ENCODE measurements around the gene RPUSD1. TPM values are rescaled to one million over a fixed set of nuclear protein-coding genes. Genes with fewer than 3 reads are reported as not detected.

RPUSD1 gene
- polyA plus RNA-seq, 1 donor (not counting 4 experiments of a cell fraction or from before 2014, with no cell fraction given): 11.9 TPM

GRCh38 chr16:797120-797420 lies 8.9 kb upstream of the RPUSD1 start:
- no peak for TF ChIP-seq EZH2 (IDR thresholded peaks at IDR 0.05; ENCODE audit: low read length)
- no peaks in the 10 kb centered on the region for H3K9me1 ChIP-seq (ENCODE audit: control insufficient read depth, extremely low read depth, insufficient read depth, low read length)
- H3K36me3 ChIP-seq (ENCODE audit: control insufficient read depth in 2 of 2, extremely low read depth in 1 of 2, insufficient read depth in 2 of 2, low read length in 2 of 2): no peaks in the 10 kb centered on the region
- H4K20me1 ChIP-seq (ENCODE audit: control insufficient read depth, extremely low read depth, insufficient read depth, low read length): peaks cover 2% of the 10 kb centered on the region
- DNase-seq (ENCODE audit: low read depth, low spot score) (no peak), FAIRE-seq (no peak)
- H3K4me3 ChIP-seq (ENCODE audit: control insufficient read depth in 2 of 3, extremely low read depth in 1 of 3, insufficient read depth in 2 of 3, low read depth in 1 of 3, low read length in 3 of 3): no peak overlapping the region
- H3K9ac ChIP-seq (ENCODE audit: control insufficient read depth, extremely low read depth, insufficient read depth, low read length): no peak overlapping the region
- H2AFZ ChIP-seq (ENCODE audit: control insufficient read depth, low read length): no peak overlapping the region
- dilution Hi-C loops (cut with MboI; ENCODE audit: extremely low pct_ligation_motif_present, low sequenced_read_pairs): no loop called here
- H3K27ac ChIP-seq (ENCODE audit: control insufficient read depth, insufficient read depth, low read length): no peak overlapping the region
- H3K4me1 ChIP-seq (ENCODE audit: control insufficient read depth, extremely low read depth, insufficient read depth, low read length): no peaks in the 10 kb centered on the region
- no peak overlapping the region for H3K4me2 ChIP-seq (ENCODE audit: control insufficient read depth, extremely low read depth, insufficient read depth, low read depth, low read length)
- H3K27me3 ChIP-seq (ENCODE audit: control insufficient read depth, extremely low read depth, insufficient read depth, low read length): peaks cover 31% of the 10 kb centered on the region
- H3K79me2 ChIP-seq (ENCODE audit: control insufficient read depth, insufficient read depth, low read length): no peaks in the 10 kb centered on the region
- no peaks in the 10 kb centered on the region for H3K9me3 ChIP-seq (ENCODE audit: control insufficient read depth, low read depth, low read length)

- FAIRE-seq (no peak), DNase-seq (ENCODE audit: low read depth, low spot score) (no peak)
- no peak for TF ChIP-seq EZH2 (IDR thresholded peaks at IDR 0.05; ENCODE audit: low read length)
- TF ChIP-seq, protein P1, sequence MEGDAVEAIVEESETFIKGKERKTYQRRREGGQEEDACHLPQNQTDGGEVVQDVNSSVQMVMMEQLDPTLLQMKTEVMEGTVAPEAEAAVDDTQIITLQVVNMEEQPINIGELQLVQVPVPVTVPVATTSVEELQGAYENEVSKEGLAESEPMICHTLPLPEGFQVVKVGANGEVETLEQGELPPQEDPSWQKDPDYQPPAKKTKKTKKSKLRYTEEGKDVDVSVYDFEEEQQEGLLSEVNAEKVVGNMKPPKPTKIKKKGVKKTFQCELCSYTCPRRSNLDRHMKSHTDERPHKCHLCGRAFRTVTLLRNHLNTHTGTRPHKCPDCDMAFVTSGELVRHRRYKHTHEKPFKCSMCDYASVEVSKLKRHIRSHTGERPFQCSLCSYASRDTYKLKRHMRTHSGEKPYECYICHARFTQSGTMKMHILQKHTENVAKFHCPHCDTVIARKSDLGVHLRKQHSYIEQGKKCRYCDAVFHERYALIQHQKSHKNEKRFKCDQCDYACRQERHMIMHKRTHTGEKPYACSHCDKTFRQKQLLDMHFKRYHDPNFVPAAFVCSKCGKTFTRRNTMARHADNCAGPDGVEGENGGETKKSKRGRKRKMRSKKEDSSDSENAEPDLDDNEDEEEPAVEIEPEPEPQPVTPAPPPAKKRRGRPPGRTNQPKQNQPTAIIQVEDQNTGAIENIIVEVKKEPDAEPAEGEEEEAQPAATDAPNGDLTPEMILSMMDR (optimal IDR thresholded peaks at IDR 0.05 in 1 of 3, IDR thresholded peaks at IDR 0.05 in 1 of 3, conservative IDR thresholded peaks at IDR 0.05 in 1 of 3; ENCODE audit: extremely low read depth in 1 of 3, insufficient read depth in 2 of 3, low read length in 3 of 3): no peak
- Histone ChIP-seq H3K4me2 (ENCODE audit: control insufficient read depth, extremely low read depth, insufficient read depth, low read depth, low read length) (no peak overlapping the region), H4K20me1 (ENCODE audit: control insufficient read depth, extremely low read depth, insufficient read depth, low read length) (peaks cover 2% of the 10 kb centered on the region), H3K9me1 (ENCODE audit: control insufficient read depth, extremely low read depth, insufficient read depth, low read length) (no peaks in the 10 kb centered on the region), H3K79me2 (ENCODE audit: control insufficient read depth, insufficient read depth, low read length) (no peaks in the 10 kb centered on the region), H3K9ac (ENCODE audit: control insufficient read depth, extremely low read depth, insufficient read depth, low read length) (no peak overlapping the region), H3K4me1 (ENCODE audit: control insufficient read depth, extremely low read depth, insufficient read depth, low read length) (no peaks in the 10 kb centered on the region), H3K27me3 (ENCODE audit: control insufficient read depth, extremely low read depth, insufficient read depth, low read length) (peaks cover 25% of the 10 kb centered on the region), H3K4me3 (ENCODE audit: control insufficient read depth in 2 of 3, extremely low read depth in 1 of 3, insufficient read depth in 2 of 3, low read depth in 1 of 3, low read length in 3 of 3) (no peak overlapping the region), H2AFZ (ENCODE audit: control insufficient read depth, low read length) (no peak overlapping the region), H3K36me3 (ENCODE audit: control insufficient read depth in 2 of 2, extremely low read depth in 1 of 2, insufficient read depth in 2 of 2, low read length in 2 of 2) (peaks cover 0 to under 1% of the 10 kb centered on the region in 2 experiments), H3K27ac (ENCODE audit: control insufficient read depth, insufficient read depth, low read length) (no peak overlapping the region), H3K9me3 (ENCODE audit: control insufficient read depth, low read depth, low read length) (no peaks in the 10 kb centered on the region)
- dilution Hi-C loops (cut with MboI; ENCODE audit: extremely low pct_ligation_motif_present, low sequenced_read_pairs): no loop called here
Measured at GRCh38 chr16:796296-797119, 8.3 kb upstream of the RPUSD1 start.

Measured in keratinocyte (primary cell).